ENCODE data around the gene PAX8. TPM values are rescaled to one million over a fixed set of nuclear protein-coding genes. Genes with fewer than 3 reads are reported as not detected.
A peak's percentile ranks its signal among the peaks of the same experiment; 100 is the strongest.

Gene PAX8
- total and polyA plus RNA-seq, 5 donors from 2014 or later, result 0.24 to 1.8 (median 0.48) TPM; not detected in 1

DNA sequence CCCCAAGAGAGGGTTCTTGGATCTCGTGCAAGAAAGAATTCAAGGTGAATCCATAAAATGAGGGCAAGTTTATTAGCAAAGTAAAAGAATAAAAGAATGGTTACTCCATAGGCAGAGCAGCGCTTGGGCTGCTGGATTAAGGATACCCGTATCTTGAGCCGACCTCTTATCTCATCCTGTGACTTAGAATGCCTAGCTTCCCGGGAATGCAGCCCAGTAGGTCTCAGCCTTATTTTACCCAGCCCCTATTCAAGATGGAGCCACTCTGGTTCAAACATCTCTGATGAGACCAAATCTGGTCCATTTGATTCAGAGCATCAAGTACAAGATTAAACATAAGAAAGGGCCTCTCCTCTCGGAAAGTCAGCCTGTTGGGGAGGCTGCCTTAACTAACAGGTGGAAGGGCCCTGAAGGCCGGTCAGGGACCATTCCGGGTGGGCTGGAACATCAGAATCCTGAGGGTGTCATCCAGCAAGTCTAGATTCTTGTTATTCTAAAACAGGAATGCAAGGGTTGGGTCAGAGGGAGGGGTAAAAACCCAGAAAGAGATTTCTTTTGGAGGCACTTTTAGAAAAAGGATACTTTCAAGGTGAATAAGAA, 99.2 kb downstream of the PAX8 start:
- peaks cover 36% of the 10 kb centered on the region for H3K36me3 Mint-ChIP-seq
- H3K9me3 Mint-ChIP-seq, result peaks cover 0 to 2% (median 0%) of the 10 kb centered on the region in 7 donors
- Histone ChIP-seq H3K27ac (ENCODE audit: insufficient read depth, low read length, poor library complexity, severe bottlenecking) (peak overlapping the region; percentile 51), H3K36me3 (ENCODE audit: control insufficient read depth, insufficient read depth, low read length) (peaks cover 46% of the 10 kb centered on the region), H3K9me3 (ENCODE audit: control insufficient read depth in 2 of 2, low read length in 2 of 2) (no peaks in the 10 kb centered on the region), H3K27me3 (ENCODE audit: control insufficient read depth, insufficient read depth, low read length) (no peaks in the 10 kb centered on the region), H3K4me3 (ENCODE audit: low read depth, low read length) (peak overlapping the region; percentile 43), H3K4me1 (ENCODE audit: control insufficient read depth, insufficient read depth, low read length, poor library complexity, severe bottlenecking) (peaks cover 93% of the 10 kb centered on the region)
- ATAC-seq (ENCODE audit: low read depth in 2 of 2), result no peak
- peak overlapping the region; percentile 95 to 98 (median 96) for H3K27ac Mint-ChIP-seq
- peak overlapping the region; percentile 74 to 92 (median 92) for H3K4me3 Mint-ChIP-seq
- peaks cover 7% of the 10 kb centered on the region for H3K27me3 Mint-ChIP-seq
- H3K4me1 Mint-ChIP-seq, result peaks cover 17 to 89% (median 72%) of the 10 kb centered on the region in 4 donors
- DNase-seq, result no peak

DNA sequence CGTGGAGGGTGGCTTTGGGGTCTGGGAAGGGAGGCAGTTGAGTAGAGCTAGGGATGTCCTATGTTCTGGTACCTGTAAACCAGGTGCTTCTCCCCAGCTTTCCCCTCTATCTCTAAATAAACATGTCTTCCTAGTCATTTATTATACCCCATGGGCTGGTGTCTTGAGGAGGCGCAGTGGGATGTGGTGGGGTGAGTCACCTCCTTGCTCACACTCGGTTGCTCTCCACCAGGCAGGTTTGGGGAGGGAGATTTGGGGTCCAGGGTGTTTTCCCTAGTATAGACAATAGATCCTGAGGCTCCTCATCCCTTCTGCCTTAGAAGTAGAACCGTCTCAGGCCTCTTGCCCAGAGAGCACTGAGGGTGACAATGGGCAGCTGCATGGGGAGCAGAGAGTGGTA, 99.8 kb downstream of the PAX8 start:
- H3K4me3 Mint-ChIP-seq, result peak overlapping the region; percentile 90 to 92 (median 92)
- peak in 1 of 3 donors; percentile 35 for DNase-seq
- no peak for ATAC-seq (ENCODE audit: low read depth in 2 of 2)

DNA sequence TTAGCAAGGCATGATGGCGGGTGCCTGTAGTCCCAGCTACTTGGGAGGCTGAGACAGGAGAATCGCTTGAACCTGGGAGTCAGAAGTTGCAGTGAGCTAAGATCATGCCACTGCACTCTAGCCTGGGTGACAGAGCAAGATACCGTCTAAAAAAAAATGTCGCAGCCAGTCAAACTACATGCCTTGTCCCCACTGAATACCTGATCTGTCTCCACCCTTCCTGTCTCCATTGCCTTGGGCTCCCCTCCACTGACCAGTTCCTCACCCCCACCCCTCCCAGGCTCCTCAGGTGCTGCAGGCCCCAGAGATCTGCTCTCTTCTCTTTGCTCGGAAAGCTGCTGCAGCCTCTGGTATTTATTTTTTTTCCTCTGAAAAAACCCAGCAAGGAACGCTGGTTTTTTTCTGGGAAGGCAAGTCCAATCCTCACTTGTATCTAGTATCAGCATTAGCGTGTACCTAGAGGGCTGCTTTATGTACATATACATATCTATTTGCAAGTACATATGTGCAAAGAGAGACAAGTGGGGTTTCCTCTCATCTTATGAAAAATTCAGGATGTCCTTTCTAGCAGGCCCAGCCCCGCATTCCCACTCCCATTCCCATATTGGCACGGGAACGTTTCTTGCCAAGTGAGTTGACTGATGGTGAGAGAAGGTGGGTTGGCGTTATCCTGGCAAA, 100.5 kb downstream of the PAX8 start:
- H3K27me3 Mint-ChIP-seq, result peaks cover 11% of the 10 kb centered on the region
- H3K4me3 Mint-ChIP-seq, result peak overlapping the region; percentile 90 to 92 (median 92)
- peaks cover 28% of the 10 kb centered on the region for H3K36me3 Mint-ChIP-seq
- Histone ChIP-seq H3K36me3 (ENCODE audit: control insufficient read depth, insufficient read depth, low read length) (peaks cover 35% of the 10 kb centered on the region), H3K4me1 (ENCODE audit: control insufficient read depth, insufficient read depth, low read length, poor library complexity, severe bottlenecking) (peaks cover 89% of the 10 kb centered on the region), H3K9me3 (ENCODE audit: control insufficient read depth in 2 of 2, low read length in 2 of 2) (no peaks in the 10 kb centered on the region), H3K4me3 (ENCODE audit: low read depth, low read length) (peak overlapping the region; percentile 43), H3K27me3 (ENCODE audit: control insufficient read depth, insufficient read depth, low read length) (no peaks in the 10 kb centered on the region), H3K27ac (ENCODE audit: insufficient read depth, low read length, poor library complexity, severe bottlenecking) (no peak overlapping the region)
- peak overlapping the region; percentile 95 to 98 (median 96) for H3K27ac Mint-ChIP-seq
- H3K4me1 Mint-ChIP-seq, result peaks cover 17 to 88% (median 69%) of the 10 kb centered on the region in 4 donors
- ATAC-seq (ENCODE audit: low read depth in 2 of 2) (no peak), DNase-seq (no peak)
- H3K9me3 Mint-ChIP-seq, result peaks cover 0 to 2% (median 0%) of the 10 kb centered on the region in 7 donors

More for the DNA sequence above, 99.8 kb downstream of the PAX8 start:
- Mint-ChIP-seq H3K4me1 (peaks cover 17 to 88% (median 70%) of the 10 kb centered on the region in 4 donors), H3K27ac (peak overlapping the region; percentile 95 to 98 (median 96)), H3K27me3 (peaks cover 8% of the 10 kb centered on the region), H3K36me3 (peaks cover 35% of the 10 kb centered on the region), H3K9me3 (peaks cover 0 to 2% (median 0%) of the 10 kb centered on the region in 7 donors)
- Histone ChIP-seq H3K4me3 (ENCODE audit: low read depth, low read length) (peak overlapping the region; percentile 43), H3K9me3 (ENCODE audit: control insufficient read depth in 2 of 2, low read length in 2 of 2) (no peaks in the 10 kb centered on the region), H3K4me1 (ENCODE audit: control insufficient read depth, insufficient read depth, low read length, poor library complexity, severe bottlenecking) (peaks cover 89% of the 10 kb centered on the region), H3K36me3 (ENCODE audit: control insufficient read depth, insufficient read depth, low read length) (peaks cover 42% of the 10 kb centered on the region), H3K27ac (ENCODE audit: insufficient read depth, low read length, poor library complexity, severe bottlenecking) (peak overlapping the region; percentile 51), H3K27me3 (ENCODE audit: control insufficient read depth, insufficient read depth, low read length) (no peaks in the 10 kb centered on the region)

DNA sequence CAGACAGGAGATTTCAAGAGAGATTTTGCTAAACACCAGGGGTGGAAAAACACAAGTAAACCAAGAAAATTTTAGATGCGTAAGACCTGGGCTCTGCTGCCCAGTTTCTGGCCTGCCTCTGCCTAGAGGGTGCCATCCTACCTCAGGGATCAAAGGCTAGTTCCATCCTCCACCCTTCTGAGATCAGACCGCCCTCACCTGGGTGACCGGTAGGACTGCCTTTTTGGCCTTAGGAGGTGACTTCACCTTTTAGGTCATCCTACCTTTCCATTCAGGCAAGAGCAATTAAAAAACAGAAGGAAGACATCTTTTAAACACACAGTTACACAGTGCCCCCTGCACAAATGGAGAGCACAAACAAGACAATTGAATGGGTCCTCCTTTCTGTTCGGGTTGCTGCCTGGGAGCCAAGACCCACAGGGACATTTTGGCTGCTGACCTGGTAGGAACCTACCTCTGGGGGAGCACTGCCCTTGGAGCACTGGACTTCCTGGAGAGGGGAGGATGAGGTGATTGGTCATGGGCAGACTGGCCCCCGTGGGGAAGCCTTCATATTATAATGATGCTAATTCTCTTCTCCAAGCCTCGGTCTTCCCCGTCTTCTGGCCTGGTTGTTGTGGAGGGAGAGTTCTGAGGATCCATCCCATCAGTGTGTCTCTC, 101.9 kb downstream of the PAX8 start:
- peak overlapping the region; percentile 85 to 96 (median 95) for H3K27ac Mint-ChIP-seq
- H3K27ac ChIP-seq (ENCODE audit: insufficient read depth, low read length, poor library complexity, severe bottlenecking), result peak overlapping the region; percentile 87
- H3K4me1 ChIP-seq (ENCODE audit: control insufficient read depth, insufficient read depth, low read length, poor library complexity, severe bottlenecking), result peaks cover 88% of the 10 kb centered on the region
- peak overlapping the region; percentile 87 for H3K4me3 ChIP-seq (ENCODE audit: low read depth, low read length)
- peak overlapping the region; percentile 90 to 92 (median 92) for H3K4me3 Mint-ChIP-seq
- peaks cover 15 to 88% (median 75%) of the 10 kb centered on the region in 4 donors for H3K4me1 Mint-ChIP-seq
- DNase-seq, result no peak
- peaks cover 28% of the 10 kb centered on the region for H3K36me3 Mint-ChIP-seq
- ATAC-seq (ENCODE audit: low read depth in 2 of 2), result no peak
- H3K27me3 Mint-ChIP-seq, result peaks cover 11% of the 10 kb centered on the region
- peaks cover 21% of the 10 kb centered on the region for H3K36me3 ChIP-seq (ENCODE audit: control insufficient read depth, insufficient read depth, low read length)
- no peaks in the 10 kb centered on the region for H3K27me3 ChIP-seq (ENCODE audit: control insufficient read depth, insufficient read depth, low read length)
- H3K9me3 Mint-ChIP-seq, result peaks cover 0 to 2% (median 0%) of the 10 kb centered on the region in 7 donors
- no peaks in the 10 kb centered on the region for H3K9me3 ChIP-seq (ENCODE audit: control insufficient read depth in 2 of 2, low read length in 2 of 2)

DNA sequence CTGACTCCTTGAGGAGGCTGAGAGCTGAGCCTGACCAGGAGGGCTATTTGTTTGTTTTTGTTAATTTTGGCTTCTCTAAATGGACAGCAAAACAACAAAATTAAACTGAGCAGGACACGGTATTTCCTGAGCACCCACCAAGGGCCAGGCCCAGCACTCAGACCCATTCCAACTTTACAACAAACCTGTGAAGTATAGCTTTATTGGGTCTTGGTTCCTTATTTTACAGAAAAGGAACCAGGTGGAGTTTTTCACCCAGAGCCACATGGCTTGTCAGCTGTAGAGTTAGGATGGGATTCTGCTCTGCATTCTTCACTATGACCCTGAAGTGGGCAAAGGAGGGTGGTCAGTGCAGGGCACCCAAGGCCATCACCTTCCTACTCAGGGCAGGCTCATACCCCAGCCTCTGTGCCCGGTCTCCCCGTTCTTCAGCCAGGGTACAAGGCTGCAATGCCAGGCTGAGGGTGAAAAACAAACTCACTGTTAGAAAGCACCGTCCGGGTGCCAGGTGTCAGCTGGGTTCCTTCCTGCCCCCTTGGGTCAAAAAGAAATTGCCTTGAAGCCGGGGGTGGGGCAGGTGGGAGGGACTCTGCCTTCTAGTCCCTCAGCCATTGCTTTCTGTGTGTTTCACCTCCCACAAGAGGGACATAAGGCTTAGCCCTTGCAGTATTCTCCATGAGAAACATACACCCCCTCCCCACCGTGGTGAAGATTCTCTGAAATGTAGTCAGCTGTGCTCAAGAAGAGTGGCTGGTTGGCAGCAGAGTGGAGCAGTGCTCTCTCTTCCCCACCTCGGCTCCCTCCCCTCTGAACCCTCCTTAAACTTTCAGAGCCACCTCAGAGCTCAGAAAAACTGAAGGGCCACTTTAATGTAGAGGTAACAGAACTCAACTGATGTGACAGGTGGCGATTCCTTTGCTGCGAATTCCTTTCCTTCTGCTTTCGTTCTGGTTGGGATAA, 102.7 kb downstream of the PAX8 start:
- Mint-ChIP-seq H3K4me1 (peaks cover 19 to 88% (median 75%) of the 10 kb centered on the region in 4 donors), H3K36me3 (peaks cover 28% of the 10 kb centered on the region), H3K27ac (peak overlapping the region; percentile 95 to 99 (median 96)), H3K4me3 (peak overlapping the region; percentile 90 to 92 (median 92)), H3K9me3 (peaks cover 0 to 2% (median 0%) of the 10 kb centered on the region in 7 donors), H3K27me3 (peaks cover 11% of the 10 kb centered on the region)
- peak overlapping the region; percentile 87 for H3K27ac ChIP-seq (ENCODE audit: insufficient read depth, low read length, poor library complexity, severe bottlenecking)
- DNase-seq (peak in 2 of 3 donors; percentile 40 to 81), ATAC-seq (ENCODE audit: low read depth in 2 of 2) (peak; percentile 7 to 10)
- H3K27me3 ChIP-seq (ENCODE audit: control insufficient read depth, insufficient read depth, low read length), result no peaks in the 10 kb centered on the region
- H3K4me1 ChIP-seq (ENCODE audit: control insufficient read depth, insufficient read depth, low read length, poor library complexity, severe bottlenecking), result peaks cover 88% of the 10 kb centered on the region
- peak overlapping the region; percentile 87 for H3K4me3 ChIP-seq (ENCODE audit: low read depth, low read length)
- peaks cover 15% of the 10 kb centered on the region for H3K36me3 ChIP-seq (ENCODE audit: control insufficient read depth, insufficient read depth, low read length)
- H3K9me3 ChIP-seq (ENCODE audit: control insufficient read depth in 2 of 2, low read length in 2 of 2), result no peaks in the 10 kb centered on the region

DNA sequence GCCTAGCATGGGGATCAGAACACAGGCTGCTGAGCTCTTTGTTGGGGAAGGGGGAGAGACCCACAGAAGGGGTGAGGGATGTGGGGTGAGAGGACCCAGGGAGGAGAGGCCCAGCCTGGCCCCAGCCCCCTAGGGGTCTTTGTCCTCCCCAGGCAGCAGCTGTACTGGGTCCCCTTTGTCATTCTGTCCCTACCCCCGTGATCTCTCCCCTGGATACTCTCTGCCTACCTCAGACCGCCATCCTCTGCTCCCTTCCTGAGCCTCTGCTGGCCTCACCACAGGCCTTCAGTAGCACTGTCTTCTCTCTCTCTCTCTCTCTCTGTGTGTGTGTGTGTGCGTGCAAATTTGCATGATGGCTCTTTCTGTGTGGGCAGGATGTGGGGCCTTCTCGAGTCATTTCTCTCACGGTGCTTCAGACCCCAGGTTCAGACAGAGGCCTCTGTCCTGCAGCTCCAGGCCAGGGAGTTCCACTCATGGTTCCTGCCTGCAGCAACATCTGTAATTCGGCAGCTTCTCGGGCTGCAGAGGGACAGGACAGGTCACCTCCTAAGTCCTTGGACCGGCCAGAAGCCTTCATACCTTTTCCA, 103.6 kb downstream of the PAX8 start:
- Mint-ChIP-seq H3K36me3 (peaks cover 27% of the 10 kb centered on the region), H3K27ac (peak overlapping the region; percentile 91 to 99 (median 95)), H3K27me3 (peaks cover 11% of the 10 kb centered on the region), H3K9me3 (peaks cover 0 to 2% (median 0%) of the 10 kb centered on the region in 7 donors), H3K4me3 (peak overlapping the region; percentile 90 to 92 (median 92)), H3K4me1 (peaks cover 19 to 83% (median 67%) of the 10 kb centered on the region in 4 donors)
- H3K4me1 ChIP-seq (ENCODE audit: control insufficient read depth, insufficient read depth, low read length, poor library complexity, severe bottlenecking), result peaks cover 82% of the 10 kb centered on the region
- peak overlapping the region; percentile 87 for H3K4me3 ChIP-seq (ENCODE audit: low read depth, low read length)
- H3K27ac ChIP-seq (ENCODE audit: insufficient read depth, low read length, poor library complexity, severe bottlenecking), result peak overlapping the region; percentile 87
- peak; percentile 44 to 94 (median 82) for DNase-seq
- peaks cover 14% of the 10 kb centered on the region for H3K36me3 ChIP-seq (ENCODE audit: control insufficient read depth, insufficient read depth, low read length)
- no peaks in the 10 kb centered on the region for H3K27me3 ChIP-seq (ENCODE audit: control insufficient read depth, insufficient read depth, low read length)
- H3K9me3 ChIP-seq (ENCODE audit: control insufficient read depth in 2 of 2, low read length in 2 of 2), result no peaks in the 10 kb centered on the region
- peak; percentile 66 to 68 for ATAC-seq (ENCODE audit: low read depth in 2 of 2)
